BJ (cell line): Measurements from ENCODE around the gene PDLIM5. TPM values are rescaled to one million over a fixed set of nuclear protein-coding genes. Genes with fewer than 3 reads are reported as not detected.
A peak's percentile ranks its signal among the peaks of the same experiment; 100 is the strongest.
"Not testable (repeated sequence)": the region's sequence is repeated elsewhere in the genome, so short reads cannot be mapped to it uniquely, and the experiment has no call there.

Source experiments
- CTCF ChIA-PET: fragments of 350-600 bp; formaldehyde crosslinking; extraction: SDS; loops from one replicate; lab custom pipeline; 2021; ENCODE audit warnings: antibody characterized with exemption, inconsistent platforms; lab: Yijun Ruan, JAX
- POLR2A ChIA-PET: fragments of 300-600 bp; sonication (Branson Sonifier 250); formaldehyde crosslinking; extraction: SDS; loops from one replicate; lab custom pipeline; 2021; ENCODE audit warnings: antibody characterized with exemption; lab: Charles Lee
- DNase-seq: peaks from one replicate; pipeline ENCODE4 v3.0.0-alpha.2; 2011; ENCODE audit warnings: low read depth
- H3K27me3 ChIP-seq: 2 replicates; pipeline ENCODE4 v1.6.0; 2011; ENCODE audit warnings: low read length; ENCODE audit not compliant: control insufficient read depth, insufficient read depth
- H3K36me3 ChIP-seq: 2 replicates; pipeline ENCODE4 v1.5.1; 2011; ENCODE audit warnings: low read length; ENCODE audit not compliant: control insufficient read depth, insufficient read depth
- H3K4me3 ChIP-seq: 2 replicates; pipeline ENCODE4 v1.5.1; 2011; ENCODE audit warnings: low read depth, mild to moderate bottlenecking, control low read depth, low read length
- CTCF ChIP-seq: IDR thresholded peaks from 2 replicates; pipeline ENCODE4 v1.5.1; 2011; ENCODE audit warnings: low read depth, mild to moderate bottlenecking, control low read depth, inconsistent platforms, low read length, moderate library complexity; ENCODE audit not compliant: insufficient read depth
- polyA minus RNA-seq: library from RNA; depleted of rRNA, polyadenylated mRNA; stranded (reverse); fragments of >200 nt; gene quantifications from 2 replicates; pipeline ENCODE4 v1.2.3, GENCODE V29; 2011; rRNA and poly(A)+ RNA removed
- polyA plus RNA-seq: library from polyadenylated mRNA; depleted of rRNA; stranded (reverse); fragments of >200 nt; gene quantifications from 2 replicates; pipeline ENCODE4 v1.2.3, GENCODE V29; 2011; rRNA removed

Gene PDLIM5
- polyA plus RNA-seq (207 and 353 TPM in 2 replicates), polyA minus RNA-seq (263 and 278 TPM in 2 replicates)

- ChIA-PET CTCF (interaction anchor here (0.7 to 2.7 kb wide), 6 partner anchors 22 to 74 kb away, joined by 3 to 8 read pairs (median 4); no protein-coding TSS in a partner anchor), POLR2A (no interaction called here)
- no peaks in the 10 kb centered on the region; the same call in 1 of the 2 replicates for H3K36me3 ChIP-seq
- H3K27me3 ChIP-seq = no peaks in the 10 kb centered on the region
- DNase-seq = no peak
- no peak for TF ChIP-seq CTCF
- H3K4me3 ChIP-seq = peak within 1 kb of the TSS; percentile 94
Measured at GRCh38 chr4:94451695-94452475, at the start of gene PDLIM5. Gene PDLIM5, plus strand, starts transcription at chr4:94451942. Its CDS starts 3,347 bp downstream, at chr4:94455289.

GRCh38 chr4:94402439-94402838, 49.3 kb upstream of the PDLIM5 start:
- POLR2A ChIA-PET, DNase-seq, H3K27me3 ChIP-seq, H3K4me3 ChIP-seq, H3K36me3 ChIP-seq, CTCF ChIA-PET: not testable (repeated sequence)

GRCh38 chr4:94403751-94404150, 48.0 kb upstream of the PDLIM5 start:
- Histone ChIP-seq H3K27me3 (0 out of 2 replicates have a peak, but pooled peaks cover under 1% of the 10 kb centered on the region), H3K36me3 (no peaks in the 10 kb centered on the region), H3K4me3 (no peak overlapping the region)
- ChIA-PET POLR2A (no interaction called here), CTCF (no interaction called here)
- DNase-seq = no peak
- TF ChIP-seq CTCF = no peak

- CTCF ChIA-PET = interaction anchor here (0.6 to 3.3 kb wide), 27 partner anchors 8 to 831 kb away, joined by 3 to 13 read pairs (median 4); partner anchors contain the start of gene PDLIM5
- Histone ChIP-seq H3K36me3 (no peaks in the 10 kb centered on the region), H3K4me3 (no peak overlapping the region), H3K27me3 (no peaks in the 10 kb centered on the region)
- TF ChIP-seq CTCF = peak; percentile 88
- DNase-seq = peak; percentile 26
- POLR2A ChIA-PET = no interaction called here
Measured at GRCh38 chr4:94406668-94407437, 44.9 kb upstream of the PDLIM5 start.

- no peak for DNase-seq
- no peaks in the 10 kb centered on the region for H3K36me3 ChIP-seq
- no peak overlapping the region for H3K4me3 ChIP-seq
- no peaks in the 10 kb centered on the region for H3K27me3 ChIP-seq
- CTCF ChIA-PET = interaction anchor here (1.0 to 3.3 kb wide), 16 partner anchors 14 to 212 kb away, joined by 3 to 13 read pairs (median 4); partner anchors contain the start of gene PDLIM5
- no peak for TF ChIP-seq CTCF
- POLR2A ChIA-PET = no interaction called here
Measured at GRCh38 chr4:94407846-94408245, 43.9 kb upstream of the PDLIM5 start.
